ENCODE results near the gene MS4A8.
A peak's percentile ranks its signal among the peaks of the same experiment; 100 is the strongest.
"Not testable (repeated sequence)": the region's sequence is repeated elsewhere in the genome, so short reads cannot be mapped to it uniquely, and the experiment has no call there.

MS4A8 gene

DNA sequence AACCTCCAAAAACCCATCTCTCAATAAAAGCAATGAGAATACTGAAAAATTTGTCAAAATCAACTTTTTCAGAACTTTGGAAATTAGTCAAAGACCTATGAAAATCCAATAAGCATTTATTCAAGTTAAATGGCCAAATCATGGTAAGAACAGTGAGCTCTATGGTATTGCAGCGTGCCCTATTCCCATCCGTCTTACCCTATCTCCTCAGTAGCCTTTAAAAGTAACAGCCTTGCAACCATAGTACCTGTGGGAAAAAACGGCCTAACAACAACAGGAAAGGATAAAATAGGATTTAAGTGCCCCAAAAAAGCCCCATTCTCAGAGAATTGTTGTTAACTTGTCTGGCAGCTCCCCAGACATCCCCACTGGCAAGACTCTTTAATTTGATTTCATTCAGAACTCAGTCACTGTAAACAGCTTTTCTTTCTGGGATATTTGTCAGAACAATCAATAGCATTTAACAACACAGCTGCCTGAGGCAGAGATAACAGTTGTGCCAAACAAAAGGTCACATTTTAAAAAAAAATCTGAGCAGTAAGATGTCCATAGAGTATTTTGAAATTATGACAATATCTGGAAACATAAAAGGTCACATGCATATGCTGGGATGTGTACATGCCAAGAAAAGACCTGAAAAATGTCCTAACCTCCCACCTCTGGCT, 18.8 kb upstream of the MS4A8 start:
- H3K4me3 ChIP-seq (ENCODE audit: low read length) = no peak overlapping the region
- WGBS (ENCODE audit: extremely low coverage, insufficient coverage, low lambda C conversion rate) = no CpG with 5 or more reads among the region's 3 CpGs
- H3K36me3 ChIP-seq (ENCODE audit: control insufficient read depth, insufficient read depth, low read length) = no peaks in the 10 kb centered on the region
- H3K4me2 ChIP-seq (ENCODE audit: low read length) = no peak overlapping the region
- H3K4ac ChIP-seq (ENCODE audit: low read depth, low read length) = no peak overlapping the region
- no peaks in the 10 kb centered on the region for H3K79me1 ChIP-seq (ENCODE audit: low read length)
- no peaks in the 10 kb centered on the region for H3K27me3 ChIP-seq (ENCODE audit: insufficient read depth, low read length, poor library complexity)
- H4K5ac ChIP-seq (ENCODE audit: low read length) = no peak overlapping the region
- no peaks in the 10 kb centered on the region for H3K4me1 ChIP-seq (ENCODE audit: control insufficient read depth, low read depth, low read length)
- H2BK5ac ChIP-seq (ENCODE audit: low read length) = no peak overlapping the region
- no peak overlapping the region for H3K9ac ChIP-seq (ENCODE audit: low read length)
- no peaks in the 10 kb centered on the region for H3K79me2 ChIP-seq (ENCODE audit: control insufficient read depth, insufficient read depth, low read length)
- no peak overlapping the region for H2BK15ac ChIP-seq (replicated peaks; ENCODE audit: low read depth)
- H2BK120ac ChIP-seq (ENCODE audit: low read depth, low read length) = no peak overlapping the region
- DNase-seq = no peak
- no peak overlapping the region for H3K23ac ChIP-seq (ENCODE audit: low read length)
- H4K8ac ChIP-seq (ENCODE audit: low read depth, low read length) = no peak overlapping the region
- H3K56ac ChIP-seq (ENCODE audit: low read length) = no peak overlapping the region
- no peak overlapping the region for H3K18ac ChIP-seq (ENCODE audit: low read length)
- H3K27ac ChIP-seq (ENCODE audit: low read depth, low read length) = no peak overlapping the region
- H2AK5ac ChIP-seq (ENCODE audit: low read length) = no peak overlapping the region

DNA sequence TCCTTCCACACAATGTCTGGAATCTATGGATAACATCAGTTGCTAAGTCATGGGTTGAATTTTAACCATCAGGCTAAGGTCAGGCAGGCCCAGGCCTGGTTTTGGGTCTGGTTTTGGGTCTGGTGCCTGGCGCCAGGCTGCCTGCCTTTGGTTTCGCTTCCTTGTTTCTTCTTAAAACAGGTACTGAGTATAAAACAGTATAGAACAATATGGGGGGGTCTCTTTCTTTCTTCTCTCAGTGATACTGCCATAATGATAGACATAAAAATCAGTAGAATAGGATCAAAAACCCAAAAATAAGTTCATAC, 14.9 kb upstream of the MS4A8 start:
- not testable (repeated sequence) for H3K18ac ChIP-seq (ENCODE audit: low read length); H3K79me1 ChIP-seq (ENCODE audit: low read length); H3K4ac ChIP-seq (ENCODE audit: low read depth, low read length); H3K27me3 ChIP-seq (ENCODE audit: insufficient read depth, low read length, poor library complexity); H2AK5ac ChIP-seq (ENCODE audit: low read length); H3K56ac ChIP-seq (ENCODE audit: low read length); H2BK120ac ChIP-seq (ENCODE audit: low read depth, low read length); H3K9ac ChIP-seq (ENCODE audit: low read length); H3K79me2 ChIP-seq (ENCODE audit: control insufficient read depth, insufficient read depth, low read length); H4K8ac ChIP-seq (ENCODE audit: low read depth, low read length); H3K4me2 ChIP-seq (ENCODE audit: low read length); H3K27ac ChIP-seq (ENCODE audit: low read depth, low read length); H3K36me3 ChIP-seq (ENCODE audit: control insufficient read depth, insufficient read depth, low read length); H3K23ac ChIP-seq (ENCODE audit: low read length); DNase-seq; H2BK5ac ChIP-seq (ENCODE audit: low read length); H4K5ac ChIP-seq (ENCODE audit: low read length); H3K4me3 ChIP-seq (ENCODE audit: low read length); H2BK15ac ChIP-seq (replicated peaks; ENCODE audit: low read depth); H3K4me1 ChIP-seq (ENCODE audit: control insufficient read depth, low read depth, low read length)
- no CpG with 5 or more reads among the region's 2 CpGs for WGBS (ENCODE audit: extremely low coverage, insufficient coverage, low lambda C conversion rate)

DNA sequence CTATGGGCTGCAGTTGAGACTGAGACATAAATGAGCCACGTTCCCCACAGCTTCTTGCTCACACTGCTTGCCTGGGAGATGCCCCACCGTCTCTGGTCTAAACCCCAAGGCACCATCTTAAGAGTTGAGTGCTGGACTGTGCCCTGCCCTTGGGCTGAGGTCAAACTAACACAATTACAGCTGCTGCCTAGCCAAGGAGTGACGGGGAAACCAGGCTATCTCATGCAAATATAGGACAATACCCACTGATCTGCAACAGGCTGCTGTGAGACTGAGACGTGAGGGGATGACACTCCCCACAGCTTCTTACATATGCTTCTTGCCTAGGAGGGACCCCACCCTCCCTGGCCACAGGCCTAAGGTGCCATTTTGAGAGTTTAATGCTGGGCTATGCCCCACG, 7.8 kb upstream of the MS4A8 start:
- no peak for DNase-seq
- Histone ChIP-seq H3K18ac (ENCODE audit: low read length) (no peak overlapping the region), H3K36me3 (ENCODE audit: control insufficient read depth, insufficient read depth, low read length) (no peaks in the 10 kb centered on the region), H3K79me2 (ENCODE audit: control insufficient read depth, insufficient read depth, low read length) (no peaks in the 10 kb centered on the region), H3K23ac (ENCODE audit: low read length) (no peak overlapping the region), H4K5ac (ENCODE audit: low read length) (no peak overlapping the region), H3K27me3 (ENCODE audit: insufficient read depth, low read length, poor library complexity) (no peaks in the 10 kb centered on the region), H2BK120ac (ENCODE audit: low read depth, low read length) (no peak overlapping the region), H3K27ac (ENCODE audit: low read depth, low read length) (no peak overlapping the region), H3K79me1 (ENCODE audit: low read length) (no peaks in the 10 kb centered on the region), H4K8ac (ENCODE audit: low read depth, low read length) (no peak overlapping the region), H2BK5ac (ENCODE audit: low read length) (no peak overlapping the region), H3K56ac (ENCODE audit: low read length) (no peak overlapping the region), H2AK5ac (ENCODE audit: low read length) (no peak overlapping the region), H2BK15ac (replicated peaks; ENCODE audit: low read depth) (no peak overlapping the region), H3K4me1 (ENCODE audit: control insufficient read depth, low read depth, low read length) (no peaks in the 10 kb centered on the region), H3K4ac (ENCODE audit: low read depth, low read length) (no peak overlapping the region), H3K4me3 (ENCODE audit: low read length) (no peak overlapping the region), H3K9ac (ENCODE audit: low read length) (no peak overlapping the region), H3K4me2 (ENCODE audit: low read length) (no peak overlapping the region)
- WGBS (ENCODE audit: extremely low coverage, insufficient coverage, low lambda C conversion rate) = no CpG with 5 or more reads among the region's 5 CpGs

DNA sequence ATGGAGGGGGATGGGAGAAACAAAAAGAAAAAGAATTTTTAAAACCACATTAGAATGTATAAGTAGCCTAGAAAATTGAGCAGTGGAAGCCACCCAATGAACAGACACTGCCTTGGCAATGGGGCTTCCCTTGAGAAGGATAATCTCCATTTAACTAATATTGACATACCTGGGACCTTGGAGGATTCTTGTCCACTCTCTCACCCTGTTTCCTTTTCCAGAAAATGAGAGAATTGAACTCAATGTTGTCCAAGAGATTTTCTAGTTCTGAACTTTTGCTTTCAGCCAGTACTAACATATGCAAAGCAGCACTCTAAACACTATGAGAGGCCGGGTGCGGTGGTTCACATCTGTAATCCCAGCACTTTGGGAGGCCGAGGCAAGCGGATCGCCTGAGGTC, 524 bp downstream of the MS4A8 start:
- Histone ChIP-seq H3K79me1 (ENCODE audit: low read length) (no peaks in the 10 kb centered on the region), H3K23ac (ENCODE audit: low read length) (no peak overlapping the region), H3K56ac (ENCODE audit: low read length) (no peak overlapping the region), H3K79me2 (ENCODE audit: control insufficient read depth, insufficient read depth, low read length) (no peaks in the 10 kb centered on the region), H3K4me3 (ENCODE audit: low read length) (no peak overlapping the region), H3K4me1 (ENCODE audit: control insufficient read depth, low read depth, low read length) (no peaks in the 10 kb centered on the region), H2BK120ac (ENCODE audit: low read depth, low read length) (no peak overlapping the region), H2BK15ac (replicated peaks; ENCODE audit: low read depth) (no peak overlapping the region), H2AK5ac (ENCODE audit: low read length) (no peak overlapping the region), H3K9ac (ENCODE audit: low read length) (no peak overlapping the region), H3K27me3 (ENCODE audit: insufficient read depth, low read length, poor library complexity) (no peaks in the 10 kb centered on the region), H3K27ac (ENCODE audit: low read depth, low read length) (no peak overlapping the region), H4K8ac (ENCODE audit: low read depth, low read length) (no peak overlapping the region), H3K36me3 (ENCODE audit: control insufficient read depth, insufficient read depth, low read length) (no peaks in the 10 kb centered on the region), H3K18ac (ENCODE audit: low read length) (no peak overlapping the region), H3K4me2 (ENCODE audit: low read length) (no peak overlapping the region), H4K5ac (ENCODE audit: low read length) (no peak overlapping the region), H2BK5ac (ENCODE audit: low read length) (no peak overlapping the region), H3K4ac (ENCODE audit: low read depth, low read length) (no peak overlapping the region)
- DNase-seq = no peak
- no CpG with 5 or more reads among the region's 5 CpGs for WGBS (ENCODE audit: extremely low coverage, insufficient coverage, low lambda C conversion rate)

DNA sequence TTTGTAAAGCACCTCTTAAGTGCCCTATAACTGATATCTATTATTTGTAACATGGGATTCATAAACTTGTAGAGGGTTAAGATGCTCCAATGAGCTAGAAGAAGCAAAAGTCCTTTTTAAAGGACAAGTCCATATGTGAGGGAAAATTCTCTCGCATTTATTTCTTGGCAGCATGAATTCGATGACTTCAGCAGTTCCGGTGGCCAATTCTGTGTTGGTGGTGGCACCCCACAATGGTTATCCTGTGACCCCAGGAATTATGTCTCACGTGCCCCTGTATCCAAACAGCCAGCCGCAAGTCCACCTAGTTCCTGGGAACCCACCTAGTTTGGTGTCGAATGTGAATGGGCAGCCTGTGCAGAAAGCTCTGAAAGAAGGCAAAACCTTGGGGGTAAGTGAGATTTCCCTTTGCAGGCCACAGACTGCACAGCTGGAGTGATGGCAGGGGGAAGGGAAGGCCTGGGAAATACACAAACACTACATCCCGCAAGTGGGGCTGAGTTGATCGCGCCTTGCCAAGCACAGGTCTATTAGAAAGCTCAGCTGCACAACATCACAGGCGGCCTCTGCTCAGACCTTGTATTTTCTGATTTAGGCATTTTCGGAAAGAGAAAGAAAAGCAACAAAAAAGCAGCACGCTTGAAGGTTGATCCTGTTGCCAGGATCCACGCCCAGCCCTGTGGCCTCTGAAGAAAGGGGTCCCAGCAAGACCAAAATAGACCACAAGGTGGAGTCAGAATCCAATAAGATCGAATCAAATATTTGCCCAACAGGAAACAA, 1.5 kb downstream of the MS4A8 start:
- Histone ChIP-seq H3K79me1 (ENCODE audit: low read length) (no peaks in the 10 kb centered on the region), H3K27me3 (ENCODE audit: insufficient read depth, low read length, poor library complexity) (no peaks in the 10 kb centered on the region), H2BK120ac (ENCODE audit: low read depth, low read length) (no peak overlapping the region), H3K9ac (ENCODE audit: low read length) (peak overlapping the region; percentile 51), H3K18ac (ENCODE audit: low read length) (peak overlapping the region; percentile 63), H2AK5ac (ENCODE audit: low read length) (no peak overlapping the region), H3K79me2 (ENCODE audit: control insufficient read depth, insufficient read depth, low read length) (no peaks in the 10 kb centered on the region), H3K36me3 (ENCODE audit: control insufficient read depth, insufficient read depth, low read length) (no peaks in the 10 kb centered on the region), H3K4me2 (ENCODE audit: low read length) (no peak overlapping the region), H3K56ac (ENCODE audit: low read length) (peak overlapping the region; percentile 66), H2BK5ac (ENCODE audit: low read length) (no peak overlapping the region), H3K4me1 (ENCODE audit: control insufficient read depth, low read depth, low read length) (no peaks in the 10 kb centered on the region), H3K4me3 (ENCODE audit: low read length) (no peak overlapping the region), H3K4ac (ENCODE audit: low read depth, low read length) (no peak overlapping the region), H4K5ac (ENCODE audit: low read length) (peak overlapping the region; percentile 30), H3K23ac (ENCODE audit: low read length) (no peak overlapping the region), H4K8ac (ENCODE audit: low read depth, low read length) (no peak overlapping the region), H2BK15ac (replicated peaks; ENCODE audit: low read depth) (no peak overlapping the region), H3K27ac (ENCODE audit: low read depth, low read length) (no peak overlapping the region)
- no CpG with 5 or more reads among the region's 14 CpGs for WGBS (ENCODE audit: extremely low coverage, insufficient coverage, low lambda C conversion rate)
- DNase-seq = peak; percentile 79

DNA sequence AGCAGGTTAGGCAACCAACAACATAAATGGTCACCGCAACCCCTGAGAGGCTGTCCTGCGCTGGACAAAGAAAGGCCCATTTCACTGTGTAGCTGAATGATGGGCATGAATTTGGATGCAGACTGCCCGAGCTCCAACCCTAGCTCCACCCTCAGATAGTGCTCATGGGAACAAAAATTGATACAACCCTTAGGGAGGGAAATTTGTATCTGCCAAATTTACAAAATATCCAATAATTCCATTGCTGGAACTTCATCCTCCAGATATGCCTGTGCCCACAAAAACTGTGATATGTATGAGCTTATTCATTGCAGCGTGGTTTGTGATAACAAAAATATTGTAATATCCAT, 2.0 kb downstream of the MS4A8 start:
- Histone ChIP-seq H3K27me3 (ENCODE audit: insufficient read depth, low read length, poor library complexity) (no peaks in the 10 kb centered on the region), H3K23ac (ENCODE audit: low read length) (no peak overlapping the region), H2AK5ac (ENCODE audit: low read length) (no peak overlapping the region), H3K36me3 (ENCODE audit: control insufficient read depth, insufficient read depth, low read length) (no peaks in the 10 kb centered on the region), H3K79me2 (ENCODE audit: control insufficient read depth, insufficient read depth, low read length) (no peaks in the 10 kb centered on the region), H3K79me1 (ENCODE audit: low read length) (no peaks in the 10 kb centered on the region), H3K4ac (ENCODE audit: low read depth, low read length) (no peak overlapping the region), H2BK5ac (ENCODE audit: low read length) (no peak overlapping the region), H3K56ac (ENCODE audit: low read length) (no peak overlapping the region), H3K4me3 (ENCODE audit: low read length) (no peak overlapping the region), H2BK120ac (ENCODE audit: low read depth, low read length) (no peak overlapping the region), H3K4me2 (ENCODE audit: low read length) (no peak overlapping the region), H3K27ac (ENCODE audit: low read depth, low read length) (no peak overlapping the region), H4K8ac (ENCODE audit: low read depth, low read length) (no peak overlapping the region), H4K5ac (ENCODE audit: low read length) (no peak overlapping the region), H2BK15ac (replicated peaks; ENCODE audit: low read depth) (no peak overlapping the region), H3K18ac (ENCODE audit: low read length) (peak overlapping the region; percentile 63), H3K4me1 (ENCODE audit: control insufficient read depth, low read depth, low read length) (no peaks in the 10 kb centered on the region), H3K9ac (ENCODE audit: low read length) (no peak overlapping the region)
- no CpG with 5 or more reads among the region's 4 CpGs for WGBS (ENCODE audit: extremely low coverage, insufficient coverage, low lambda C conversion rate)
- DNase-seq = no peak
